Esophagus squamous epithelium (tissue), 5 donors: ENCODE results near the gene SBNO2. TPM values are rescaled to one million over a fixed set of nuclear protein-coding genes. Genes with fewer than 3 reads are reported as not detected.
A peak's percentile ranks its signal among the peaks of the same experiment; 100 is the strongest.

Experiments
- DNase-seq: peaks from one replicate; lab custom pipeline; 2025; lab: John Stamatoyannopoulos, UW
- H3K27ac ChIP-seq, 4 donors: fragments of 200-600 bp; sonication (generic); one replicate each; pipeline ENCODE4 v1.5.1; 2016 to 2019; ENCODE audit warnings: mild to moderate bottlenecking in 1 of 4
- H3K27me3 ChIP-seq, 4 donors: fragments of 200-600 bp; sonication (generic); 1 replicate in 3 of 4; 2 replicates in 1 of 4; pipeline versions ENCODE4 v1.5.1 to v1.6.0; 2017 to 2021; ENCODE audit warnings: antibody characterized with exemption in 1 of 4
- H3K36me3 ChIP-seq, 3 donors: fragments of 200-600 bp; sonication (generic); one replicate each; pipeline ENCODE4 v1.5.1; 2016 to 2019
- H3K4me1 ChIP-seq, 3 donors: fragments of 200-600 bp; sonication (generic); one replicate each; pipeline ENCODE4 v1.5.1; 2017 to 2019
- H3K4me3 ChIP-seq, 4 donors: fragments of 200-600 bp; sonication (generic); 1 replicate in 3 of 4; 2 replicates in 1 of 4; pipeline ENCODE4 v1.5.1; 2016 to 2019; ENCODE audit warnings: mild to moderate bottlenecking in 2 of 4, moderate library complexity in 1 of 4
- H3K9me3 ChIP-seq, 3 donors: fragments of 200-600 bp; sonication (generic); one replicate each; pipeline ENCODE4 v1.5.1; 2016 to 2019
- POLR2A ChIP-seq, 4 donors: fragments of 450-650 bp; IDR thresholded peaks; one replicate each; pipeline ENCODE4 v1.6.1; 2017; ENCODE audit warnings: antibody characterized with exemption in 4 of 4, mild to moderate bottlenecking in 4 of 4, moderate library complexity in 3 of 4
- WGBS, 2 donors: methylation state at CpG; one replicate each; pipeline ENCODE4 v1.1.5; 2018; 5-methylcytosine and 5-hydroxymethylcytosine counted together
- intact Hi-C: fragments of 100-400 bp; cut with DNase I; formaldehyde crosslinking; loops from one replicate; pipeline ENCODE4 v1.15.0; 2022
- total RNA-seq, 4 donors: library from RNA; depleted of rRNA; stranded (reverse); fragments of >200 nt; gene quantifications; one replicate each; pipeline ENCODE4 v1.1.0, GENCODE V29; 2016
- TF ChIP-seq, protein P1 (sequence below), 6 experiments: fragments of 450-650 bp in 4 of 6; fragments of 200-600 bp in 2 of 6; sonication (generic) in 2 of 6; IDR thresholded peaks; one replicate each; pipeline ENCODE4 v1.5.1; 2016 to 2019; ENCODE audit warnings: antibody characterized with exemption in 6 of 6, mild to moderate bottlenecking in 4 of 6, moderate library complexity in 4 of 6
- donor health status: DM: yes; HTN: yes; CAD: no.

Gene SBNO2
- total RNA-seq, 4 donors from 2014 or later: 31.3 to 84.3 (median 68.3) TPM

GRCh38 chr19:1109697-1110671 lies 64.1 kb downstream of the SBNO2 start:
- H3K4me1 ChIP-seq: peaks cover 53 to 87% (median 58%) of the 10 kb centered on the region in 3 donors
- no peaks in the 10 kb centered on the region for H3K27me3 ChIP-seq
- WGBS, 2 donors: 83 to 97% methylated on average over 11 to 17 of the region's 54 CpGs
- H3K4me3 ChIP-seq: no peak overlapping the region
- no peaks in the 10 kb centered on the region for H3K9me3 ChIP-seq
- no peak for DNase-seq
- intact Hi-C loops: loop anchor here (5.0 to 10.0 kb wide), 2 partner anchors 55 to 82 kb away; no protein-coding TSS in a partner anchor
- no peak for TF ChIP-seq POLR2A (IDR thresholded peaks at IDR 0.05)
- H3K27ac ChIP-seq: no peak overlapping the region
- peaks cover 49 to 95% (median 64%) of the 10 kb centered on the region in 3 donors for H3K36me3 ChIP-seq

DNA sequence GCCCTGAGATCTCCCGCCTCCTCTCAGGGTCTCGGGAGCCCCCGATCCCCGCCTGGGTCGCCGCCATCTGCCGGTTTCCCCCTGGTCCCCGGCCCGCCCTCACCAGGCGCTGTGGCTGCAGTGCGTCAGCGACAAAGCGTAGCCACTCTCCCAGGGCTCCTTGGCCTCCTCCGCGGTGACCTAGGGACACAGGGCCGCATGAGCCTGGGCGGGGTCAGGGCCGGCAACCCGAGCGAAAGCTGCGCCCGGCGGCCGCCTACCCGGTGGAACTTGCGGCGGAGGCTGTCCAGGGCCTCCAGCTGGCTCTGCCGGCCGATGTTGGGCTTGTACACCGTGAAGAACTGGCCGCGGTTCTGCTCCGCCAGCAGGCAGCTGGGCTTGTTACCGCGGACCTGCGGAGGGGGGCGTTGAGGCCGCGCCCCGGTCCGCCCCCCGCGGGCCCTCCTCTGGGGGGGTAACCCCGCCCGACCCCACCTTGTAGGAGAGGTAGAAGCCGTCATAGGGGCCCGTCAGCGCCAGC lies 65.0 kb downstream of the SBNO2 start:
- WGBS, 2 donors: 47% methylated on average over 3 of the region's 48 CpGs; no CpG with 5 or more reads in 1 of the 2 donors
- H3K27ac ChIP-seq: no peak overlapping the region
- no peaks in the 10 kb centered on the region for H3K27me3 ChIP-seq
- TF ChIP-seq, protein P1, sequence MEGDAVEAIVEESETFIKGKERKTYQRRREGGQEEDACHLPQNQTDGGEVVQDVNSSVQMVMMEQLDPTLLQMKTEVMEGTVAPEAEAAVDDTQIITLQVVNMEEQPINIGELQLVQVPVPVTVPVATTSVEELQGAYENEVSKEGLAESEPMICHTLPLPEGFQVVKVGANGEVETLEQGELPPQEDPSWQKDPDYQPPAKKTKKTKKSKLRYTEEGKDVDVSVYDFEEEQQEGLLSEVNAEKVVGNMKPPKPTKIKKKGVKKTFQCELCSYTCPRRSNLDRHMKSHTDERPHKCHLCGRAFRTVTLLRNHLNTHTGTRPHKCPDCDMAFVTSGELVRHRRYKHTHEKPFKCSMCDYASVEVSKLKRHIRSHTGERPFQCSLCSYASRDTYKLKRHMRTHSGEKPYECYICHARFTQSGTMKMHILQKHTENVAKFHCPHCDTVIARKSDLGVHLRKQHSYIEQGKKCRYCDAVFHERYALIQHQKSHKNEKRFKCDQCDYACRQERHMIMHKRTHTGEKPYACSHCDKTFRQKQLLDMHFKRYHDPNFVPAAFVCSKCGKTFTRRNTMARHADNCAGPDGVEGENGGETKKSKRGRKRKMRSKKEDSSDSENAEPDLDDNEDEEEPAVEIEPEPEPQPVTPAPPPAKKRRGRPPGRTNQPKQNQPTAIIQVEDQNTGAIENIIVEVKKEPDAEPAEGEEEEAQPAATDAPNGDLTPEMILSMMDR (IDR thresholded peaks at IDR 0.05): no peak
- no peak for TF ChIP-seq POLR2A (IDR thresholded peaks at IDR 0.05)
- H3K4me1 ChIP-seq: peaks cover 53 to 83% (median 58%) of the 10 kb centered on the region in 3 donors
- H3K4me3 ChIP-seq: no peak overlapping the region
- peaks cover 40 to 86% (median 56%) of the 10 kb centered on the region in 3 donors for H3K36me3 ChIP-seq
- H3K9me3 ChIP-seq: no peaks in the 10 kb centered on the region
- intact Hi-C loops: no loop called here
- no peak for DNase-seq

- H3K9me3 ChIP-seq: no peaks in the 10 kb centered on the region
- peaks cover 34 to 80% (median 51%) of the 10 kb centered on the region in 3 donors for H3K36me3 ChIP-seq
- peak overlapping the region in 1 of 4 donors; percentile 99 for H3K27ac ChIP-seq
- no peak overlapping the region for H3K4me3 ChIP-seq
- 70 to 100% methylated on average over 2 to 7 of the region's 89 CpGs for WGBS, 2 donors
- TF ChIP-seq, protein P1 (IDR thresholded peaks at IDR 0.05): no peak
- no peak for TF ChIP-seq POLR2A (IDR thresholded peaks at IDR 0.05)
- no peak for DNase-seq
- H3K4me1 ChIP-seq: peaks cover 47 to 79% (median 53%) of the 10 kb centered on the region in 3 donors
- no peaks in the 10 kb centered on the region for H3K27me3 ChIP-seq
- intact Hi-C loops: no loop called here
These were observed 65.6 kb downstream of the SBNO2 start for GRCh38 chr19:1108291-1109031.

DNA sequence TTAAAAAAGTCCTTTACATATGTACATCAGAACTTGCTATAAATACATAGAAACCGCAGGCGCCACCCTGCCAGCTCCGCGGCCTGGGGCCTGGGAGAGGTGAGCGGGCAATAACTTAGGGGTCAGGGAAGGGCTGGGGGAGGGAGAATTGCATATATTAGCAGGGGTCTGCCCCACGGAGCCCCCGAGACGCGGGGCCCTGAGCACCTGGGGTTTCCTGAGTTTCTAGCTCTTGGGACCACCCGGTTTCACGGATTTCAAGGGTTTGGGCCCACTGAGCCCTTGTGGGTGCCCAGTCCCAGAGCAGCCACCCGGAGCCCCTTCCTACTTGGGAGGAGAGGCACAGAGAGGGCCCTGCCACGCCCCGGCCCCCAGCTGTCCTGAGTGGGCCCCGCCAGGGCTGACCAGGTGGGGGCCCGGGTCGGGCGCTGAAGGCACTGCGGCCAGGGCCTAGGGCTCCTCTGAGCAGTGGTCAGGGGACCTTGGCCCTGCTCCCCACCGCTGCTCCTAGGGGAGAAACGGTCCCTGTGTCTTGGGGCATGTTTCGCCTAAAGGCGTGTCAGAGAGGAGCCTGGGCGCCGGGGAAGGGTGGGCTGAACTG lies 66.3 kb downstream of the SBNO2 start:
- Histone ChIP-seq H3K36me3 (peaks cover 34 to 74% (median 46%) of the 10 kb centered on the region in 3 donors), H3K4me3 (no peak overlapping the region), H3K27me3 (no peaks in the 10 kb centered on the region), H3K27ac (peak overlapping the region; percentile 26 to 99 (median 96)), H3K9me3 (no peaks in the 10 kb centered on the region), H3K4me1 (peaks cover 47 to 79% (median 53%) of the 10 kb centered on the region in 3 donors)
- no peak for DNase-seq
- WGBS, 2 donors: 70 to 74% methylated on average over 2 to 13 of the region's 25 CpGs
- intact Hi-C loops: no loop called here
- no peak for TF ChIP-seq POLR2A (IDR thresholded peaks at IDR 0.05)
- TF ChIP-seq, protein P1 (IDR thresholded peaks at IDR 0.05): no peak
